Activated T-helper 17 cell treated with anti-CD3 and anti-CD28 coated beads, Interleukin-2, amount 50 U/mL, for 72 hours (primary cell): Measurements from ENCODE around the gene UFL1. TPM values are rescaled to one million over a fixed set of nuclear protein-coding genes. Genes with fewer than 3 reads are reported as not detected.
"Not testable (repeated sequence)": the region's sequence is repeated elsewhere in the genome, so short reads cannot be mapped to it uniquely, and the experiment has no call there.

Source experiments
- ATAC-seq: fragments of 150-1000 bp; cut with Tn5 transposase; replicated peaks from 2 replicates; pipeline ENCODE4 v1.10.0; 2021; ENCODE audit warnings: mild to moderate bottlenecking, moderate library complexity
- H3K27ac Mint-ChIP-seq: one replicate; pipeline ENCODE4 v1.8.0; 2022; ENCODE audit warnings: mixed read lengths
- H3K27me3 Mint-ChIP-seq: one replicate; pipeline ENCODE4 v1.8.0; 2022; ENCODE audit warnings: mixed read lengths
- H3K36me3 Mint-ChIP-seq: one replicate; pipeline ENCODE4 v1.8.0; 2022; ENCODE audit warnings: low read depth, mild to moderate bottlenecking, mixed read lengths
- H3K4me1 Mint-ChIP-seq: one replicate; pipeline ENCODE4 v1.8.0; 2022; ENCODE audit warnings: mixed read lengths
- H3K4me3 Mint-ChIP-seq: one replicate; pipeline ENCODE4 v1.8.0; 2022; ENCODE audit warnings: mild to moderate bottlenecking, mixed read lengths
- H3K9me3 Mint-ChIP-seq: one replicate; pipeline ENCODE4 v1.8.0; 2022; ENCODE audit warnings: mixed read lengths
- total RNA-seq, 2 donors: library from RNA; stranded (reverse); gene quantifications; one replicate each; pipeline ENCODE4 v1.2.3, GENCODE V29; 2022

The UFL1 gene
- 10 to 100 TPM; 20.9 to 26.3 TPM for total RNA-seq

- Mint-ChIP-seq H3K27ac (peak within 1 kb of the TSS; percentile 99), H3K36me3 (peaks cover 40% of the 10 kb centered on the region), H3K9me3 (no peaks in the 10 kb centered on the region), H3K4me3 (peak within 1 kb of the TSS; percentile 100), H3K27me3 (no peaks in the 10 kb centered on the region), H3K4me1 (peaks cover 16% of the 10 kb centered on the region)
- peak; percentile 99 for ATAC-seq
Measured at GRCh38 chr6:96521644-96522464, at the start of gene UFL1. TSS of gene UFL1 (plus strand) at chr6:96521806. CDS start at chr6:96521874, 68 bp downstream.

DNA sequence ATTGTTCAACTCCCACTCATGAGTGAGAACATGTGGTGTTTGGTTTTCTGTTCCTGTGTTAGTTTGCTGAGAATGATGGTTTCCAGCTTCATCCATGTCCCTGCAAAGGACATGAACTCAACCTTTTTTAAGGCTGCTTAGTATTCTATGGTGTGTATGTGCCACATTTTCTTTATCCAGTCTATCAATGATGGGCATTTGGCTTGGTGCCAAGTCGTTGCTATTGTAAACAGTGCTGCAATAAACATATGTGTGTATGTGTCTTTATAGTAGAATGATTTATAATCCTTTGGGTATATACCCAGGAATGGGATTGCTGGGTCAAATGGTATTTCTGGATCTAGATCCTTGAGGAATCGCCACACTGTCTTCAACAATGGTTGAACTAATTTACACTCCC is 49.3 kb upstream of the UFL1 start:
- H3K36me3 Mint-ChIP-seq, ATAC-seq, H3K27ac Mint-ChIP-seq, H3K27me3 Mint-ChIP-seq, H3K4me3 Mint-ChIP-seq, H3K4me1 Mint-ChIP-seq: not testable (repeated sequence)
- peaks cover 17% of the 10 kb centered on the region for H3K9me3 Mint-ChIP-seq

GRCh38 chr6:96478695-96479094 is 42.9 kb upstream of the UFL1 start:
- ATAC-seq, result no peak
- H3K4me3 Mint-ChIP-seq, result no peak overlapping the region

GRCh38 chr6:96491926-96492325 is 29.7 kb upstream of the UFL1 start:
- Mint-ChIP-seq H3K4me1 (no peaks in the 10 kb centered on the region), H3K27me3 (no peaks in the 10 kb centered on the region), H3K4me3 (no peak overlapping the region), H3K9me3 (peaks cover 24% of the 10 kb centered on the region), H3K27ac (no peak overlapping the region), H3K36me3 (no peaks in the 10 kb centered on the region)
- no peak for ATAC-seq

More at GRCh38 chr6:96478695-96479094, 42.9 kb upstream of the UFL1 start:
- no peaks in the 10 kb centered on the region for H3K4me1 Mint-ChIP-seq
- peaks cover 41% of the 10 kb centered on the region for H3K9me3 Mint-ChIP-seq
- H3K36me3 Mint-ChIP-seq, result peaks cover 5% of the 10 kb centered on the region
- H3K27me3 Mint-ChIP-seq, result no peaks in the 10 kb centered on the region
- no peak overlapping the region for H3K27ac Mint-ChIP-seq

- H3K4me3 Mint-ChIP-seq, result no peak overlapping the region
- H3K27me3 Mint-ChIP-seq, result no peaks in the 10 kb centered on the region
- peaks cover 12% of the 10 kb centered on the region for H3K4me1 Mint-ChIP-seq
- ATAC-seq, result no peak
- peaks cover 22% of the 10 kb centered on the region for H3K9me3 Mint-ChIP-seq
- H3K36me3 Mint-ChIP-seq, result no peaks in the 10 kb centered on the region
- no peak overlapping the region for H3K27ac Mint-ChIP-seq
Measured at GRCh38 chr6:96499781-96500180, 21.8 kb upstream of the UFL1 start.

- H3K4me3 Mint-ChIP-seq, result no peak overlapping the region
- no peaks in the 10 kb centered on the region for H3K27me3 Mint-ChIP-seq
- H3K36me3 Mint-ChIP-seq, result no peaks in the 10 kb centered on the region
- peaks cover 12% of the 10 kb centered on the region for H3K4me1 Mint-ChIP-seq
- peaks cover 16% of the 10 kb centered on the region for H3K9me3 Mint-ChIP-seq
- ATAC-seq, result no peak
- H3K27ac Mint-ChIP-seq, result no peak overlapping the region
Measured at GRCh38 chr6:96502915-96503314, 18.7 kb upstream of the UFL1 start.

DNA sequence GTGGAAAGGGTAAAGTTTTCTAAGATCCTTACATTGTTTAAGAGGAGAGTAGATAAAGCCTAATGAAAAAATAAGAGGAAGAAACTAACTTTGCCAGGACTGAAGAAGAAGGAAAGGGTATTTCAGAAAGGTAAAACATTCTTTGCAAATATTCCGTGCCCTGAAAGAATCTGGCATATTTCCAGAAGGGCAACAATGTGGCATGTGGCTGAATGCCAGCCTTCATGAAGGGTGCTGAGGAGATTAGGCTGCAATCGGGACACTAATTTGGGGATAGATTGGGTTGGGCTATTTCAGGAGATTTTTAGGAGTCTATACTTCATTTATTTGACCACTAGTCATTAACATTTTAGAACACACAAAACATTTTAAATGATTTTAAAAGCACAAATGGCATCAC is 16.2 kb upstream of the UFL1 start:
- no peak overlapping the region for H3K27ac Mint-ChIP-seq
- peaks cover 17% of the 10 kb centered on the region for H3K9me3 Mint-ChIP-seq
- no peak for ATAC-seq
- H3K4me3 Mint-ChIP-seq, result no peak overlapping the region
- peaks cover 3% of the 10 kb centered on the region for H3K4me1 Mint-ChIP-seq
- H3K27me3 Mint-ChIP-seq, result no peaks in the 10 kb centered on the region
- peaks cover 14% of the 10 kb centered on the region for H3K36me3 Mint-ChIP-seq

- peaks cover 32% of the 10 kb centered on the region for H3K36me3 Mint-ChIP-seq
- no peaks in the 10 kb centered on the region for H3K4me1 Mint-ChIP-seq
- no peak for ATAC-seq
- H3K4me3 Mint-ChIP-seq, result no peak overlapping the region
- peaks cover 9% of the 10 kb centered on the region for H3K9me3 Mint-ChIP-seq
- no peak overlapping the region for H3K27ac Mint-ChIP-seq
- H3K27me3 Mint-ChIP-seq, result no peaks in the 10 kb centered on the region
Measured at GRCh38 chr6:96509281-96509680, 12.3 kb upstream of the UFL1 start.

DNA sequence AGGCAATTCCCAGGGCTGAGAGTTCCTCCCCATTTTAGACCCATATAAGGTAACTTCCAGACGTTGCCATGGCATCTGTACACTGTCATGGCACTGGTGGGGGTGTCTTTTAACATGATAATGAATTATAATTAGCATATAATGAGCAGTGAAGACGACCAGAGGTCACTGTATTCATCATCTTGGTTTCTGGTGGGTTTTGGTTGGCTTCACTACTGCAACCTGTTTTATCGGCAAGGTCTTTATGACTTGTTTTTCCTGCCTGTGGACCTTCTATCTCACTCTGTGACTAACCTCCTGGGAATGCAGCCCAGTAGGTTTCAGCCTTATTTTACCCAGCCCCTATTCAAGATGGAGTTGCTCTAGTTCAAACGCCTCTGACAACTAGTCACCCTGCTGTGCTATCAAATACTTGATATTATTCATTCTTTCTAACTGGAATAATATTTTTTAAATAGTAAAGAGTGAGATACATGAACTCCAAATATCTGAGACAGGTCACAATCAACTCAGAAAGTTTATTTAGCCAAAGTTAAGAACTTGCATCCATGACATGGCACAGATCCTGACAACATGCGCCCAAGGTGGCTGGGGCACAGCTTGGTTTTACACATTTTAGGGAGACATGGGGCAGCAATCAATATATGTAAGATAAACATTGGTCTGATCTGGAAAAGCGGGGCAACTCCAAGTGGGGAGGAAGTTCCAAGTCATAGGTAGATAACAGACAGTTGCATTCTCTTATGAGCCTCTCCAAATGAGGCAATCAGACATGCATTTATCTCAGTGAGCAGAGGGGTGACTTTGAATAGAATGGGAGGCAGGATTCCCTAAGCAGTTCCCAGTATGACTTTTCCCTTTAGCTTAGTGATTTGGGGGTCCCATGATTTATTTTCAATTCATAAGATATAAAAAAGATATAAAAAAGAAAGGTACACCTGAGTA is 1.2 kb upstream of the UFL1 start:
- Mint-ChIP-seq H3K36me3 (peaks cover 26% of the 10 kb centered on the region), H3K9me3 (no peaks in the 10 kb centered on the region), H3K4me3 (peak overlapping the region; percentile 100), H3K27me3 (no peaks in the 10 kb centered on the region), H3K27ac (peak overlapping the region; percentile 99), H3K4me1 (peaks cover 12% of the 10 kb centered on the region)
- ATAC-seq, result no peak

DNA sequence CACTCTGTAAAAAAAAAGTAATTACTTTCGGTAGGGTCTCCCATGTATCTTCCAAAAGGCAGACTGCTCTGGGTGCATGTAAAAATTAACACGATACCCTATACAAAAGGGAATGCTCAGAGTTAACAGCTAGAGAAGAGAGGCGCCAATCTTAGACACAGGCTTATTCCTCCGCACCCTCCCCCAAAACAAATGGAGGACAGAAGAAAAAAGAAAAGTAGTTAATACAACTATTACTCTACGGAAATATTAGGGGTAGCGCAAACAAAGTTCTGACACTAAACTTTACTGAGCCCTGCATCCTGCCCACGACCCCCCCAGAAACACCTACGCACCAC is 331 bp upstream of the UFL1 start:
- ATAC-seq, result peak; percentile 13
- H3K27me3 Mint-ChIP-seq, result no peaks in the 10 kb centered on the region
- peaks cover 15% of the 10 kb centered on the region for H3K4me1 Mint-ChIP-seq
- peak overlapping the region; percentile 99 for H3K27ac Mint-ChIP-seq
- peaks cover 34% of the 10 kb centered on the region for H3K36me3 Mint-ChIP-seq
- H3K9me3 Mint-ChIP-seq, result no peaks in the 10 kb centered on the region
- peak overlapping the region; percentile 100 for H3K4me3 Mint-ChIP-seq

- Mint-ChIP-seq H3K27ac (peak overlapping the region; percentile 99), H3K9me3 (no peaks in the 10 kb centered on the region), H3K4me1 (peaks cover 16% of the 10 kb centered on the region), H3K27me3 (no peaks in the 10 kb centered on the region), H3K36me3 (peaks cover 47% of the 10 kb centered on the region), H3K4me3 (peak overlapping the region; percentile 100)
- peak; percentile 18 for ATAC-seq
Measured at GRCh38 chr6:96522465-96523009, 931 bp downstream of the UFL1 start.

DNA sequence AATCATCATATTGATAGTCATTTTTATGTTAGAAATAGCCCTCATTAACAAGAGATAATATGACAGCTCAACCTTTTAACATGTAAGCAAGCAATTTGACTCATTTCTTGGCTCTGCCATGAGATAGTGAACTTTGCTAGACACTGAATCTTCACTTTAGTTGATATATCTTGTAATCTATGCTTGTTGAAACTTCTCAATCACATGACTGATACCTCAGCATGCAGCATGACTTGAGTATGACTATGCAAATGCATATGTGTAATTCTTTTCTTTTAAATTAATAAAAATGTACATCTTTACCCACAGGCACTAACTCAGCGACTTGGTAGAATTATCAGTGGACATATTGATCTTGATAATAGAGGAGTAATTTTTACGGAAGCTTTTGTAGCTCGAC is 6.6 kb downstream of the UFL1 start:
- Mint-ChIP-seq H3K4me1 (peaks cover 7% of the 10 kb centered on the region), H3K27me3 (no peaks in the 10 kb centered on the region), H3K4me3 (no peak overlapping the region), H3K36me3 (peaks cover 85% of the 10 kb centered on the region), H3K9me3 (no peaks in the 10 kb centered on the region), H3K27ac (no peak overlapping the region)
- no peak for ATAC-seq

DNA sequence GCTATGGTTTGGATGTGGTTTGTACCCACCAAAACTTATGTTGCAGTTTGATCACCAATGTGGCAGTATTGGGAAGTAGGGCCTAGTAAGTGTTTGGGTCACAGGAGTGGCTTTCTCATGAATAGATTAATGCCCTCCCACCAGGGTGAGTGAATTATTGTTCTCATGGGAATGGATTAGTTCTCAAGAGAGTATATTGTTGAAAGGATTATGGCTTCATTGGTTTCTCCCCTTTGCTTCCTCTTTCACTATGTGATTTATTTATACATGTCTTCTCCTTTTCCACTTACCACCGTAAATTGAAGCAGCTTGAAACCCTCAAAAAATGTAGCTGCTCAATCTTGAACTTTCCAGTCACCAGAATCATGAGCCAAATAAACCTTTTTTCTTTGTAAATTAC is 10.8 kb downstream of the UFL1 start:
- Mint-ChIP-seq H3K4me1 (no peaks in the 10 kb centered on the region), H3K4me3 (no peak overlapping the region), H3K9me3 (no peaks in the 10 kb centered on the region), H3K27me3 (no peaks in the 10 kb centered on the region), H3K36me3 (peaks cover 74% of the 10 kb centered on the region), H3K27ac (peak overlapping the region; percentile 10)
- no peak for ATAC-seq

DNA sequence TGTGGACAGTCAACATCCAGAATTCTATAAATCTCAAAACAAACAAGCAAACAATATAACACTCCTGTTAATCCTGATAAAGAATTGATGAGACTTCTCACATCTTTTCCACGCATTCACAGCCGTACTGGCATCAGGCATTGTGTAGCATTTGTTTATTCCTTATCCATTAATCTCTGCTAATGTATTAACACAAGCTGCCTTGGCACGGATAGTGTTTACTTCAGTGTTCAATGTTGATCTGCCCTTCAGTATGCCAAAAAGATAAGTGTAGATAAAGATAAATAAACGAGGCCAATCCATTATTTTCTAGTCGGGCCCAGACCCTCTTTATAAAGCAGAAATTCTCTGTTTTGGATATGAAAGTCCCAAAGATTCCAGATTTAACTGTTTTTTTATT is 16.1 kb downstream of the UFL1 start:
- Mint-ChIP-seq H3K9me3 (no peaks in the 10 kb centered on the region), H3K36me3 (peaks cover 68% of the 10 kb centered on the region), H3K27ac (no peak overlapping the region), H3K27me3 (no peaks in the 10 kb centered on the region), H3K4me3 (no peak overlapping the region), H3K4me1 (no peaks in the 10 kb centered on the region)
- ATAC-seq, result no peak
